GM21515 (cell line): ENCODE measurements around the gene HPS6.

Experiments used
- ATAC-seq: cut with Tn5 transposase; IDR thresholded peaks from one replicate; pipeline ENCODE4 v1.9.1; 2021; ENCODE audit not compliant: unreplicated experiment

HPS6 gene

DNA sequence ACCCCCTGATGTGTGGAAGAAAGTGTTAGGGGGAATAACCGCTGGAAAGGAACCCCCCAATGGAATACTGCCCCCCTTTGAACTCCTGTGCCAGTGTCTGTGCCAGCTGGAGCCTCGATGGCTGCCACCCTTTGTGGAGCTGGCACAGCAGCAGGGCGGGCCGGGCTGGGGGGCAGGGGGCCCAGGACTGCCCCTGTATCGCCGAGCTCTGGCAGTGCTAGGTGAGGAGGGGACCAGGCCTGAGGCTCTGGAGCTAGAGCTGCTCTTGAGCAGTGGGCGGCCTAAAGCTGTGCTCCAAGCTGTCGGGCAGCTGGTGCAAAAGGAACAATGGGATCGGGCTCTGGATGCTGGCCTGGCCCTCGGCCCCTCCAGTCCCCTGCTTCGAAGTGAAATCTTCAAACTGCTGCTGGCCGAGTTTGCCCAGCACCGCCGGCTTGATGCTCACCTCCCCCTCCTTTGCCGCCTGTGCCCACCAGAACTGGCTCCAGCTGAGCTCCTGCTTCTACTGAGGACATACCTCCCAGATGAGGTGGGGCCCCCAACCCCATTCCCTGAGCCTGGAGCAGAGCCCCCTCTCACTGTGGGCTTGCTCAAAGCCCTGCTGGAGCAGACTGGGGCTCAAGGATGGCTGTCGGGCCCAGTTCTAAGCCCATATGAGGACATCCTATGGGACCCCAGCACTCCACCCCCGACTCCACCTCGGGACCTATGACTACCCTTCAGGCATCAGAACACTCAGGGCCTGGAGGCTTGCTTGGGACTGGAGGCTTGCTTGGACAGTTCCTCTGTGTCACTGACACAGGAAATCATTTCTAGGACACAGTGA, 2.2 kb downstream of the HPS6 start:
- ATAC-seq, result no peak

DNA sequence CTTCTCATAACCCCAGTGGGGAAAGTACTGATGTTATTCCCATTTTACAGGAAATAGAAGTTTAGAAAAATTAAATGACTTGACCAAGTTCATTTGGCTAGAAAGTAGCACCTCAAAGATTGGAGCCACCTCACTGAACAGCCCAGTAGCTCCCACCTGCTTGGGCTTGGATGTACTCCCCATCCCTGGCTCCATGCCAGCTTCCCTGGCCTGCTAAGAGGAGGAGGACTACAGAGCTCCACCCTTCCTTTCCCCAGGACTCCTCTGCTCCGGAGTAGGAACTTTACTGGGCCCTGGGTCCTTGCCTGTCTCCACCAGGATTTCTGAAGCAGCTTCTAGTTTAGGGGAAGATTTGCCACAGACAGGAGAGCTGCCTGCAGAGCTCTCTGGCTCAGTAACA, 3.1 kb downstream of the HPS6 start:
- no peak for ATAC-seq

DNA sequence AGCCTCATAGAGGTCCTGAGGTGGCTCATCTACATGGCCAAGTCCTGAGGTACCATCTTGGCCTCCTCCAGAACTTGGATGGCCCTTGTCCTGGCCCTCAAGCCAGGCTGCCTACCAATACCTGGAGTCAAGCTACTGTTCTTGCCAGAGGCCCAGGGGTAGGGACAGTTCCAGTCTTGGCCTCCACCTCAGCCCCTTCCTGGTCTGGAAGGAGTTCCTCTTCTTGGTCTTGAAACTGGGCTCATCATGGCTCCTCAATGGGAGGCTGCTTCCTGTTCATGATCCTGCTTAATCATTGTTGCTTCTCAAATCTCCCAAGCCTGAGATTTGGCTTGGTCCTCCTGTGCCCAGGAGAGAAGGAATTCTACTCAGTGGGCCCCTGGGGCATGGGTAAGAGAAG, 3.9 kb downstream of the HPS6 start:
- ATAC-seq, result no peak

DNA sequence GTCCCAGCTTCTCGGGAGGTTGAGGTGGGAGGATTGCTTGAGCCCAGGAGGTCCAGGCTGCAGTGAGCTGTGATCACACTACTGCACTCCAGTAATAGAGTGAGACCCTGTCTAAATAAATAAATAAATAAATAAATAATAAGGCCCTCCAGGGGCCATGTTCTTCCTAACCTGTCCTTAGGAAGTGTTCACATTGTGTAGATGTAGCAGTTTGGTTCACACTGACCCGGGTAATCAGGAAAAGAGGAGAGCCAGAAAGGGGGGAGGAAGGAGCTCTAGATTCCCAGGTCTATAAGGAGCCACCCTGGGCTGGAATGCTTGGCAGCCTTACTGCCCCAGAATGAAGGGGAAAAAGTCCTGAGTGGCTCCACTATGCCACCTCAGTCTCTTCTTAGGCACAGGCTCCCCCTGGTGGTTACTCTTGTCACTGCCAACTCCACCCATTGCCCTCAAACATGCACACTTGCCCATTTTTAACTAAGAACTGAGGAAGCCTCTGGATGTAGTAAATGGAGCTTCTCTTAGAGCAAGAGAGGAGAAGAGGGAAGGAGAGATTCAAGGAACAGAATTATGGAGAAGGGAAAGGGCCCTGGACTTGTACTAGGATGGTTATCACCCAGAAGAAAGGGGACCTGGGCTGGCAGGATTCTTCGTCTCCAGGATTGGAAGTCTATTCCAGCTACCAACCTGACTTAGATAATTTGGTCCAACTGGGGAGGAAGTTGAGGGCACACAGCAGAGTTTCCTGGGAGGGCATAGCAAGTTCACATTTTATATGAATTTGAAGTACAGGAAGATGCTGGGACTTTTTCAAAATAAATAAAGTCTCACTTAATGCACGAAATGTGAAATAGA, 7.8 kb downstream of the HPS6 start:
- no peak for ATAC-seq

DNA sequence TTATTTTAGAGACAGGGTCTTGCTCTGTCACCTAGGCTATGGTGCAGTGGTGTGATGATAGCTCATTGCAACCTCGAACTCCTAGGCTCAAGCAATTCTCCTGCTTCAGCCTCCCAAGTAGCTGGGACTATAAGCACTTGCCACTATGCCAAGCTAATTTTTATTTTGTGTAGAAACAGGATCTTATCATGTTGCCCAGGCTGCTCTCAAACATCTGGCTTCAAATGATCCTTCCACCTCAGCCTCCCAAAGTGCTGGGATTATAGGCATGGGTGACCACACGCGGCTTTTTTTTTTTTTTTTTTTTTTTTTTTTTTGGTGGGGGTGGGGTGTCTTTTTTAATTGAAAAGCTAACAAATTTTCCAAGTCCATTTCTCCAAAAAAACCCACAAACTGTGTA, 18.4 kb downstream of the HPS6 start:
- ATAC-seq, result no peak

DNA sequence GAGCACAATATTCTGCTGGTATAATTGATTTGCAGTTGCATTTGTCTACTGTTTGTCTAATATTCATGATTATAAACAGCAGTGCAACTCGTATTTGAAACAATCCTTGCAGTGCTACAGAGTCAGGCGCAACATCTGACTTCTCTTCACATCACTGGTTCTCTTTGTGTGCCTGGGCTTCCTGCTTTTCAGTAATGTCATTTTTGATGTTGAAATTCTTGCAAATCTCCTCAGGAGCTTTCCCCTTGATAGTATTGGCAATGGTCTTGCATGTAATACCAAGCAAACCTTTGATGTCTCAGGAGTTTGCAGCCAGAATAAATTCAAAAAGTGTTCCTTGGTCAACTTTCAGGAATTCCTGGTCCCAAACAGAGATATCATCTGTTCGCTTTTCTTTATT, 20.2 kb downstream of the HPS6 start:
- ATAC-seq, result no peak

DNA sequence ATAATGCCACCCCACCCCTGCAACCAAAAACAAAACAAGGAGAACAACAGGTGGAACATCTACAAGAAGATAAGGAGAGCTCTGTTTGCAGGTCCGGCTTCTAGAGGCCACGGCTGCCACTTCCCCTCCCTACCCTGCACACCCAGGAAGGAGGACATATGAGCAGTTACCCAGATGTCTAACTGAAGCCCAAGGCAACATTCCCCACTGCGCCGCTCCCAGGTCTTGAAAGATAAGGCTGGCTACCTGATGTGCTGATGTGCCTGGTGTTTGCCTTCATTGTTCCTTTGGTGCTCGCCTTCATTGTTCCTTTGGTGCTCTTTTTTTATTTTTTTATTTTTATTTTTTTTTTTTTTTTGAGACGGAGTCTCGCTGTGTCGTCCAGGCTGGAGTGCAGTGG, 21.0 kb downstream of the HPS6 start:
- no peak for ATAC-seq

DNA sequence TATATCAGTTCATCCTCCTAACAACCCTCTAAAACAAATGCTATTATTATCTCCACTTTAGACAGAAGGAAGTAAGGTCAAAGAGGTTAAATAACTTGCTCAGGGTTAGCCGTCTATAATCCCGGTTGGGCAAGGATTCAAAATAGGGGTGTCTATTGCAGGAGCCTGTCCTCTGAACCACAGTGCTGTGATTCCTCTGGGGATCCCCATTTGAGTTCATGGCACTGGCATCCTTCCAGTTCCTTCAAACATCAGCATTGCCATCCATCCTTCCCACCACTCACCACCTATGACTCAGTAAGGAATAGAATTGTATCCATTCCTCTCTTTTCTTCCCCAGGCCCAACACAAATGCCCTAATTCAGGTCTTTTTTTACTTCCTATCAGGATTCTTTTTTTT, 25.6 kb downstream of the HPS6 start:
- no peak for ATAC-seq

DNA sequence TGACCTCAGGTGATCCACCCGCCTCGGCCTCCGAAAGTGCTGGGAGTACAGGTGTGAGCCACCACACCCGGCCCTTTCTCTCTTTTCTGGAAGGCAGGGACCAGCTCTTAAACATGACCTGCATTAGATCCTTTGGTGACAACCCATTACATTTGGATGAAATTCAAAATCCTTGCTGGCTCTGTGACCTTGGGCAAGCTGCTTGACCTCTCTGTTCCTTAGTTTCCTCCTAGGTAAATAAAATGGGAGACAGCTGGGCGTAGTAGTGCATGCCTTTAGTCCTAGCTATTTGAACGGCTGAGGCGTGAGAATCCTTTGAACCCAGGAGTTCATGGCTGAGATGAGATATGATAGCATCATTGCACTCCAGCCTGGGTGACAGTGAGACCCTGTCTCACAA, 31.3 kb downstream of the HPS6 start:
- no peak for ATAC-seq

DNA sequence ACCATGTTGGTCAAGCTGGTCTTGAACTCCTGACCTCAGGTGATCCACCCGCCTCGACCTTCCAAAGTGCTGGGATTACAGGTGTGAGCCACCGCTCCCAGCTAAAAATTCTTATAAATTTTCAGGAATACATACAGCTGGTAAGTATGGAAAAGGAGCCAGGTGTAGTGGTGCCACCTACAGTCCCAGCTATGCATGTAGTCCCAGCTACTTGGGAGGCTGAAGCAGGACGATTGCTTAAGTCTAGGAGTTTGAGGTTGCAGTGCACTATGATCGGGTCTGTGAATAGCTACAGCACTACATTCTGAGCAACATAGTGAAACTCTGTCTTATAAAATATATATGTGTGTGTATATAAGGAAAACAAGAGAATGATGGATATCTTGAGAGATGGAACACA, 36.0 kb downstream of the HPS6 start:
- no peak for ATAC-seq

DNA sequence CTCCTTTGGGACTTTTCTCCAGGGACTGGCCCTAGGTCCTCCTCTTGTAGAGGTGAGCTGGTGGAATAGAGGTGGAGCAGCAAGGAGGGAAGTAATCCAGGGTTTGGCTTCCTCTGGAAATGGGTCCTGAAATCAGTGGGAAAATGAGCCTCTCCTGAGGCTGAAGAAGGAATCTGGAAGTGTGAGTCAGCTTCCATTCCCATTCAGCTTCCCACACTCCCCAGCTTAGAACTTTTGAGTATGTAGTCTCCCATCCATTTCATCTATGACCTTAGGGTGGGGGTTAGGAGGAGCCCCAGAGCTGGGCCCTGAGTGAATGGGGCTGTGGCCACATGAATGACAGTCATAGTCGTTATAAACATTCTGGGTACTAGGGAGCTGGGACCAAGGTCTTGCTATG, 37.3 kb downstream of the HPS6 start:
- ATAC-seq, result no peak

DNA sequence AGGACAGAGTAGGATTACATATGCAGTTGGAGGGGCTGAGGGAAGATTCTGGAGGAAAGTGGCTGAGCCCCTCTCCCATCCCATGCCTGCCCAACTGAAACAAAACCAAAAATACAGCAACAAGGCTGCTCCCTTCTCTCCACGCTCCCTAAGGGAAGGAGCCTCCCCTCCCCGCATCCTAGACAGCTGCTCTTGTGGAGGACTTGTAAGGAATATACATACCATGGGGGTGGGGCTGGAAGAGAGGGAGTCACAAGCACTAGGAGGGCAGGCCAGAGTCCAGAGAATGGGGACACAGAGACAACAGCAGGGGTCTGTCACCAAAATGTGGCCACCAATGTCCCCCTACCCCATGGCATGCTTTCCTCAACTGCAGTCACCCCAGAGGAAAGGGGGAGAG, 41.8 kb downstream of the HPS6 start:
- no peak for ATAC-seq

DNA sequence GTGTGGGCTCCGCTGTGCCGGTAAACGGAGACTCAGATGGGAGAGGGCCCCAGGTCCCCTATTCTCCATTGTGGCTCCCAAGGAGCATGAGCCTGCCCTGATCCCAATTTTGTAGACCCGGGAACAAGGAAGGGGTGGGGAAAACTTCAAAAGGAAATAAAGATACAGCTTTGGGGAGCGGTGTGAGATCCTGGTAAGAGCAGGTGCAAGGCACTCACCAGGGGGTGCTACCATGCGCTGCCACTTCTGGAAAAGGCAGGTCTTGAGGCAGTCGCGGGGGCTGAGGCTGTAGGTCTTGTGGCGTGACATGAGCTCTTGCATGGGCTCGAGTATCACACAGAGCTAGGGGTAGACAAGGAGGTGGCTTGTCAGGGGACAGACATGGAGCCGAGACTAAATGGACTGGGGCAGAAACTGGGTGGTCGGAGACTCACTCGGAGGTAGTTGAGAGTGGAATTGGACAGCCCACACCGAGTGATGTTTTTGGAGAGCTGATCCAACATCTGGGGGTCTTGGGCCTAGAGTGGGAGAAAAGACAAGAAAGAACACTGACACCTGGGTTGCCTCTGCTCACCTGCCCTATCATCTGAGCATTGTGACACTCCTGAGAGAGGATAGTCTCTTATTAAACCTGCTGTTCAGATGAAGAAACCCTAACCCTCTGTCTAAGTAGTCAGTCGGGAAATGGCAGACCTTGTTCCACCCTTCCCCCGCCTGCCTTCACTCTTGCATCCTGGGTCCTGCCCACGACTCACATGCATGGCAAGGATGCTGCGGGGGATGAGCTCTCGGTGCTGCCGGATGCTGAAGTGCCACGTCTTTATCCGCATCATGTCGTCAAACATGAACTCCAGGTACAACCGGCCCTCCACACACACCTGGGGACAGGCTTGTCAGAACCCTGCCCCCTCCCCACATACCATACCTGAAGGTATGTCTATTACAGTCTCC, 44.3 kb downstream of the HPS6 start:
- no peak for ATAC-seq

DNA sequence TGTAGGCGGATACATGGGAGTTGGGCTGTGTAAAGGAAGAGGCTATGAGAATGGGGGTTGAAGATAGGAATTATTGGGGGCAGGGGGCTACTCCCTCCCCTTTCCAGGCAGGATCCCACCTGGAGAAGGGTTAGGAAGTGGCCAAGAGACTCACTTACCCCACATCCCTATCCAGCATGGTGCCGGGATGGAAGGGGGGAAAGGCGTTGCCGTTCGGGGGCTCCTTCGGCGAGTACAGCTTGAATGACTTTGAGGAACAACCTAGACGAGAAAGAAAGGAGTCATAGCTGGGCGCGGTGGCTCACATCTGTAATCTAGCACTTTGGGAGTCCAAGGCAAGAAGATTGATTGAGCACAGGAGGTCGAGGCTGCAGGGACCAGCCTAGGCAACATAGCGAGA, 46.1 kb downstream of the HPS6 start:
- no peak for ATAC-seq

DNA sequence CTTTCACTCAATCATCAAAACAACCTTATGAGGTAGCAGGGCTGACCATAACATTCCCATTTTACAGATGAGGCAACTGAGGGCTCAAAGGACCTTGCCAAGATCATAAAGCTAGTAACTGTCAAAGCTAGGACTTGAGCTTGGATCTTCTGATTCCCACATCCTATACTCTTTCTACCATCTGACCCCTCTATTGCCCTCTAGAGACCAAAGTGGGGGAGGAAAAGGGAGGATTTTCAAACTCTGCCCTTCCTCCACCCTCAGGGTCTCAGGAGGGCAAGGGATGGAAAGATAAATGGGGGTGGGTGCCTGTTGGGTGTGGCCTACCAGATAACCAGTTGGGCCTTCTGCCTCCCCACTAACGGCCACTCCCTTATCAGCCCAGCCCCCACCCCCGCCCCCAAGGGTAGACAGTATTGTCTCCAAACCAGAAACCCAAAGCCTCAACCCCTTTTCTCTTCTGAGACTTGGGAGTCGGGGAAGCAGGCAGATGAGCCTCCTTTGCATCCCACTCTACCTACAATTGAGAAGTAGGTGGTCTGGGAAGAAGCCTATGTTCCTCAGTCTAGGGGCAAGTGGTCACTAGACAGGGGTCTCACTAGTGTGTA, 47.2 kb downstream of the HPS6 start:
- no peak for ATAC-seq

DNA sequence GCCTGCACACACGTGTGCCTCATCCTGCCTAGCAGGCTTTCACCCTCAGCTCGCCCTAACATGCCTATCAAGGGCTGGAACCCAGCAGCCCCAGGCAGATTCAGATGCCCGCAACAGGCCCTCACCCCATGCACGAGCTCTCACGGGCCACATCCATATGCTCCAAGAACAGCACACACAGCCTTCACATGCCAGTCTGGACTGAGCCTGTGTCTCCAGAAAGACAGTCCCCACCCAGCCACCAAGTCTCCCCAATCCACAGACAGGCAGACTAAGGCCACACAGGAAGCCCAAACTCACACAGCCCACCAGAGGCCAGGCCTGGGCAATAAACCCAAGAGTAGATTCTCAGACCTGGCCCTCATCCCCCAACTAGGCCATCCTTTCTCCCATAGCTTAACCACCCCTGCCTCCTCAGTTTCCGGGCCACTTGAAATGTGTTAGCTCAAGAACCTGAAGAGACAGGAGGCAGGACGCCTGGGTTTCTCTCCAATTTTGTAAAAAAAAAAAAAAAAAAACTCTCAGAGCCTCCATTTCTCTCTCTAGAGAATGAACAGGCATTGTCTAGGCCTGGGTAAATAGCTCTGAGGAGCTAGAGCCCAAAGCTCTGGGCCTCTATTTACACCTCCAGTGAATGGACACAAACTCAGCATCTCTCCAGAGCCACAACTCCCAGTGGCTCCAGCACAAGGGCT, 48.3 kb downstream of the HPS6 start:
- no peak for ATAC-seq

DNA sequence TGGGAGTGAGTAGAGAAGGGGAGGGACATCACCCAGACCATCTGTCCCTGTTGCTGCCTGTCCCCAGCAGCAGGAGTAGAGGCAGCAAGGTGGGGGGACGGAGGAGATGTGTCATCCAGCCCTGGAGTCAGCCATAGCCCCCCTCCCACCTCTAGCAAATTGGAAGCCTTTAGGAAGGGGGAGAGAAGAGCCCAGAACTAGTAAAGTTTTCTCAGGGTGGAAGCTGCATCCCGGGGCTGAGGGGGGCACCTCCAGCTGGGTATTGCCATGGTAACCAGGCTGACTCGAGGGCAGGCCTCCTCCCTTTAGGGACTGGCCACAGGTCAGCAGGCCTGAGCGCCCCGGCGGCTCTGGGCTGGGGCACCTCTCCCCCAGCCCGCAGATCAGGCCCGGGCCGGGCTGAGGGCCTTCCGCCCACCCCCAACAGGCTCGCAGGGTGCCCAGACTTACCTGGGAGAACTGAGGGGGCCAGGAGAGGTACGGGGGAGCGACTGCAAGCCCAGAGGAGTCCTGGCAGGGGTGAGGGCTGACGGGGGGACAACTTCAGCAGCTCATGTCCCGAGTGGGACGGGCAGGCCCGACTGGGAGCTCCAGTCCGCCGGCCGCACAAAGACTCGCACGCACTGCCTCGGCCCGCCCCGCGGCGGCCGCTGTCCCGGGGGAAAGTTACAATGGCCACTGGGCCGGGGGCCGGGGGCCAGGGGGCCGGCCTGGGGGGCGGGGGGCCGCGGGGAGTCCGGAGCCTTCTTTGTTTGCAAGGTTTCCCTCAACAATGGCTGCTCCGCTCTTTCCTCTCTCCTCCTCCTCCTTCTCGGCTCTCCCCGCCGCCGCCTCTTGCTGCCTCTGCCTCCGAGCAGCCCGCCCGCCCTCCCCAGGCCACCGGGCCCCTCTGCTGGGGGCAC, 49.1 kb downstream of the HPS6 start:
- ATAC-seq, result peak; percentile 9

DNA sequence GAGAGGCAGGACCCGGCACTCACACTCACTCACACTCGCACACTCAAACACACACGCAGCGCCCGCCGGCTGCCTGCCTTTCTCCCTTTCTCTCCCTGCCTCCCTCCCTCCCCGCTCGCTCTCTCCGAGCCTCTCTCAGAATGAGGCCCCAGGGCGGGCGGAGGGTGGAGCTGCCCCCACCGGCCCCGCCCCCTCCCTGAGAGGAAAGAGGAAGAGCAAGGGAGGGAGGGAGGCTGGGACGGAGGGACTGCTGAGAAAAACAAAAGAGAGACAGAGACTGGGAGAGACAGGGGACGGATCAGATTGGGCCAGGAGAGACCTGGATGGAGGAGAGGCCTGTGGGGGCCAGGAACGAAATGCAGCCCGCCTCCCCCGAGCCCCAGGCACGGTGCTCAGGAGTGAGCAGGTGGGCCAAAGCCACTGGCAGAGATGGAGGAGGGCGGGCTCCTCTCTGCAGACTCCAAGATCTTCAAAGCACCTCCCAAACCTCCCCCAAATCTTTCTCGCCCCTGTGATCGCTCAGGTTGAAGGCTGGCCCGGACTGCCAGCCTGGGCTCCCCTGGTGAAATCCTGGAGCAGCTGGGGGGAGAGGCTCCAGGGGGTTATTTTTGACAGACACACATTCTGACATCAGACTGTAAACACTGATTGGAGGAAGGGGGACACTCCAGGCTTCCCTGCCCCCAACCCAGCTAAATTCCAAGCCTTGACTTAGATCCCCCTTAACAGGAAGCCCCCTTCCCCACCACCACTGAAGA, 49.9 kb downstream of the HPS6 start:
- peak; percentile 56 for ATAC-seq
